Karpas-422 (cell line): ENCODE measurements around the gene AGRP. TPM values are rescaled to one million over a fixed set of nuclear protein-coding genes. Genes with fewer than 3 reads are reported as not detected.

Experiments
- DNase-seq: peaks from one replicate; pipeline ENCODE4 v3.0.0-alpha.2; 2015
- H2AFZ ChIP-seq: fragments of 200-600 bp; sonication (generic); 2 replicates; pipeline ENCODE4 v1.6.1; 2014; ENCODE audit warnings: antibody characterized with exemption, low read length, mixed read lengths
- H3K27ac ChIP-seq: fragments of 200-600 bp; sonication (generic); 2 replicates; pipeline ENCODE4 v1.5.1; 2014; ENCODE audit warnings: mild to moderate bottlenecking, low read length, moderate library complexity
- H3K27me3 ChIP-seq: fragments of 200-600 bp; sonication (generic); 2 replicates; pipeline ENCODE4 v1.6.1; 2014; ENCODE audit warnings: low read length, mixed read lengths
- H3K36me3 ChIP-seq: fragments of 200-600 bp; sonication (generic); 2 replicates; pipeline ENCODE4 v1.6.1; 2014; ENCODE audit warnings: low read length, mixed read lengths; ENCODE audit not compliant: insufficient read depth
- H3K4me1 ChIP-seq: fragments of 200-600 bp; sonication (generic); 2 replicates; pipeline ENCODE4 v1.6.1; 2014; ENCODE audit warnings: mild to moderate bottlenecking, low read length, mixed read lengths
- H3K4me2 ChIP-seq: fragments of 200-600 bp; sonication (generic); 2 replicates; pipeline ENCODE4 v1.6.1; 2014; ENCODE audit warnings: low read length, low read depth, mild to moderate bottlenecking; ENCODE audit not compliant: poor library complexity, severe bottlenecking
- H3K4me3 ChIP-seq: fragments of 200-600 bp; sonication (generic); 2 replicates; pipeline ENCODE4 v1.5.1; 2014; ENCODE audit warnings: mild to moderate bottlenecking, antibody characterized with exemption, low read length, mixed read lengths
- H3K79me2 ChIP-seq: fragments of 200-600 bp; sonication (generic); 2 replicates; pipeline ENCODE4 v1.6.1; 2014; ENCODE audit warnings: mild to moderate bottlenecking, low read length, mixed read lengths
- H3K9ac ChIP-seq: fragments of 200-600 bp; sonication (generic); 2 replicates; pipeline ENCODE4 v1.6.0; 2014; ENCODE audit warnings: low read length
- H3K9me2 ChIP-seq: fragments of 200-600 bp; sonication (generic), shearing (Covaris generic); replicated peaks from 2 replicates; pipeline ENCODE4 v1.6.0; 2014; ENCODE audit warnings: mild to moderate bottlenecking, low read length, moderate library complexity; ENCODE audit not compliant: insufficient read depth
- H3K9me3 ChIP-seq: fragments of 300-700, 200-600 bp; sonication (generic); 2 replicates; pipeline ENCODE4 v1.6.1; 2014; ENCODE audit warnings: low read length, mixed read lengths
- H4K20me1 ChIP-seq: fragments of 200-600 bp; sonication (generic); 2 replicates; pipeline ENCODE4 v1.6.1; 2014; ENCODE audit warnings: mild to moderate bottlenecking, antibody characterized with exemption, low read length, low read depth; ENCODE audit not compliant: insufficient read depth
- total RNA-seq: library from RNA; depleted of rRNA; stranded (reverse); fragments of >200 nt; shearing (Covaris generic); gene quantifications from 2 replicates; pipeline ENCODE4 v1.2.3, GENCODE V29; 2014; ENCODE audit warnings: low replicate concordance

Gene AGRP
- total RNA-seq, 1 experiment from 2014 or later = not detected

GRCh38 chr16:67525176-67525860, 42.0 kb upstream of the AGRP start:
- no peak overlapping the region for H3K4me2 ChIP-seq
- H3K9ac ChIP-seq = no peak overlapping the region
- no peaks in the 10 kb centered on the region for H3K79me2 ChIP-seq

GRCh38 chr16:67521095-67521804, 37.9 kb upstream of the AGRP start:
- DNase-seq = peak; percentile 98
- Histone ChIP-seq H3K27ac (peak overlapping the region; percentile 76), H2AFZ (peak overlapping the region; percentile 59; the same call in 1 of the 2 replicates), H3K9me2 (no peaks in the 10 kb centered on the region), H3K79me2 (no peaks in the 10 kb centered on the region), H4K20me1 (no peaks in the 10 kb centered on the region), H3K9me3 (no peaks in the 10 kb centered on the region), H3K9ac (peak overlapping the region; percentile 72), H3K4me1 (peaks cover 42% of the 10 kb centered on the region), H3K4me3 (peak overlapping the region; percentile 66), H3K27me3 (no peaks in the 10 kb centered on the region), H3K36me3 (no peaks in the 10 kb centered on the region), H3K4me2 (peak overlapping the region; percentile 74)

More at GRCh38 chr16:67525176-67525860, 42.0 kb upstream of the AGRP start:
- H3K36me3 ChIP-seq = no peaks in the 10 kb centered on the region
- peaks cover 26% of the 10 kb centered on the region for H3K4me1 ChIP-seq
- H3K9me3 ChIP-seq = no peaks in the 10 kb centered on the region
- H3K9me2 ChIP-seq = no peaks in the 10 kb centered on the region
- peaks cover 7% of the 10 kb centered on the region; the same call in 1 of the 2 replicates for H4K20me1 ChIP-seq
- no peak overlapping the region for H2AFZ ChIP-seq
- H3K27me3 ChIP-seq = no peaks in the 10 kb centered on the region
- no peak overlapping the region for H3K4me3 ChIP-seq
- H3K27ac ChIP-seq = no peak overlapping the region
- DNase-seq = peak; percentile 57

DNA sequence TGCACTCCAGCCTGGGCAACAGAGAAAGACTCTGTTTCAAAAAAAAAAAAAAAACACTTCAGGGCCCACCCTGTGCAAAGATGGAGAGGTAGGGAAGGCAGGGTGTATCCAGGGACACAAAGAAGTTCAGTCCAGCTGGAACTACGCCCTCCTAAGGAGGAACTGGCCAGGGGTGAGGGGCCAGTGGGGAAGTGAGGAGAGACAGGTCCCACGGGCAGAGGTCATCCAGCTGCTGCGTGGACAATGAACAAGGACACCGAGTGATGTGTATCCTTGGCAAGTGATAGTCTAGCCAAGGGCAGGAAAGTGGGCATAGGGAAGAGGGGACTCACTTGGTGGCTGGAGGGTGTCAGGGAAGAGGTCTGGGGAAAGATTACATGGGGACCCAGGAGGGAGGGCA, 35.9 kb upstream of the AGRP start:
- Histone ChIP-seq H4K20me1 (no peaks in the 10 kb centered on the region), H3K27ac (no peak overlapping the region), H3K4me3 (no peak overlapping the region), H3K79me2 (no peaks in the 10 kb centered on the region), H3K9me2 (no peaks in the 10 kb centered on the region), H2AFZ (no peak overlapping the region), H3K36me3 (no peaks in the 10 kb centered on the region), H3K9me3 (no peaks in the 10 kb centered on the region), H3K4me1 (peaks cover 60% of the 10 kb centered on the region), H3K27me3 (no peaks in the 10 kb centered on the region), H3K9ac (no peak overlapping the region), H3K4me2 (no peak overlapping the region)
- peak; percentile 40 for DNase-seq

GRCh38 chr16:67518676-67519075, 35.3 kb upstream of the AGRP start:
- peak overlapping the region; percentile 93; the same call in 1 of the 2 replicates for H3K27ac ChIP-seq

DNA sequence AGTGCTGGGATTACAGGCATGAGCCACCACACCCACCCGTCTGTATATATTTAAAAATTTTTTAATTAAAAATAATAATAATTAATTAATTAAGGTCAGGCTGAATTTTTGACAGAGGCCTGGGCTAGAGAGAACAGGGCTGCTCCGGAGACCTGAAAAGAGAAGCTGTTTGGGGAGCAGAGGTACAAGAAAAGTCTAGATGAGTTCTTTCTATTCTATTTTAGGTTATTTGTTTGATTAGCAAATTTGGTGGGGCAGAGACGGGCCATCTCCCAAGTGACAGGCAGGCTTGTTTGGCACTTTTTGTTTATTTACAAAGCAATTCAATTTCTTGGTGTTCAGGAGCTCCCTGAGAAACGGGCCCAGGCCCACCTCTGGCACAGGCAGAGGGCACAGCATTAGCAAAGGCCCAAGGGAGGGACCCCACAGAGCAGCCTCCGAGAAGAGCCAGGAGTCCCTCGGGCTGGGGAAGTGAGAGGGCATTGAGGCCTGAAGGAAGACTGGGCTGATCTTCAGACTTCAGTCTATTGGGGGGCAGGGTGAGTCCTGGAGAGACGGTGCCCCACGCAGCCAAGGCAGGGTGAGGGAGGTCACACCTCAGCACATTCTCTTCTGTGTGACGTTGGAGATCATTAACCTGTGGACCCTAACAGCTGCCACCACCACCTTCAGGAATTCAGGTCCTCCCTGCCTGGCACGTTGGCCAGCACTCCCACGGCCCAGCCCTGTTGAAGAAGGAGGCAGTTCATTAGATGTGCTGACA, 34.5 kb upstream of the AGRP start:
- Histone ChIP-seq H3K79me2 (no peaks in the 10 kb centered on the region), H3K27me3 (no peaks in the 10 kb centered on the region), H3K9me2 (no peaks in the 10 kb centered on the region), H3K4me2 (peak overlapping the region; percentile 87), H3K27ac (peak overlapping the region; percentile 93), H2AFZ (no peak overlapping the region), H3K9me3 (no peaks in the 10 kb centered on the region), H3K36me3 (no peaks in the 10 kb centered on the region), H3K9ac (peak overlapping the region; percentile 59), H3K4me3 (peak overlapping the region; percentile 64), H3K4me1 (peaks cover 68% of the 10 kb centered on the region), H4K20me1 (no peaks in the 10 kb centered on the region)
- DNase-seq = peak; percentile 90

More at GRCh38 chr16:67518676-67519075, 35.3 kb upstream of the AGRP start:
- peak overlapping the region; percentile 87 for H3K4me2 ChIP-seq
- H3K4me1 ChIP-seq = peaks cover 66% of the 10 kb centered on the region
- no peaks in the 10 kb centered on the region for H3K36me3 ChIP-seq
- peak overlapping the region; percentile 64 for H3K4me3 ChIP-seq
- no peaks in the 10 kb centered on the region for H4K20me1 ChIP-seq
- peak overlapping the region; percentile 59 for H3K9ac ChIP-seq
- no peaks in the 10 kb centered on the region for H3K27me3 ChIP-seq
- no peaks in the 10 kb centered on the region for H3K9me3 ChIP-seq
- no peaks in the 10 kb centered on the region for H3K9me2 ChIP-seq
- no peaks in the 10 kb centered on the region for H3K79me2 ChIP-seq
- DNase-seq = peak; percentile 37
- H2AFZ ChIP-seq = no peak overlapping the region

GRCh38 chr16:67517155-67517445, 33.8 kb upstream of the AGRP start:
- peak overlapping the region; percentile 53 for H3K9ac ChIP-seq
- H2AFZ ChIP-seq = 0 out of 2 replicates have a peak overlapping the region, but pooled peaks have one; percentile 10
- peak; percentile 52 for DNase-seq
- H3K27me3 ChIP-seq = no peaks in the 10 kb centered on the region
- H3K79me2 ChIP-seq = no peaks in the 10 kb centered on the region
- H3K9me2 ChIP-seq = no peaks in the 10 kb centered on the region
- H3K4me3 ChIP-seq = peak overlapping the region; percentile 55
- peak overlapping the region; percentile 87 for H3K4me2 ChIP-seq
- peak overlapping the region; percentile 93 for H3K27ac ChIP-seq
- no peaks in the 10 kb centered on the region for H3K36me3 ChIP-seq
- no peaks in the 10 kb centered on the region for H3K9me3 ChIP-seq
- peaks cover 68% of the 10 kb centered on the region for H3K4me1 ChIP-seq
- H4K20me1 ChIP-seq = no peaks in the 10 kb centered on the region

DNA sequence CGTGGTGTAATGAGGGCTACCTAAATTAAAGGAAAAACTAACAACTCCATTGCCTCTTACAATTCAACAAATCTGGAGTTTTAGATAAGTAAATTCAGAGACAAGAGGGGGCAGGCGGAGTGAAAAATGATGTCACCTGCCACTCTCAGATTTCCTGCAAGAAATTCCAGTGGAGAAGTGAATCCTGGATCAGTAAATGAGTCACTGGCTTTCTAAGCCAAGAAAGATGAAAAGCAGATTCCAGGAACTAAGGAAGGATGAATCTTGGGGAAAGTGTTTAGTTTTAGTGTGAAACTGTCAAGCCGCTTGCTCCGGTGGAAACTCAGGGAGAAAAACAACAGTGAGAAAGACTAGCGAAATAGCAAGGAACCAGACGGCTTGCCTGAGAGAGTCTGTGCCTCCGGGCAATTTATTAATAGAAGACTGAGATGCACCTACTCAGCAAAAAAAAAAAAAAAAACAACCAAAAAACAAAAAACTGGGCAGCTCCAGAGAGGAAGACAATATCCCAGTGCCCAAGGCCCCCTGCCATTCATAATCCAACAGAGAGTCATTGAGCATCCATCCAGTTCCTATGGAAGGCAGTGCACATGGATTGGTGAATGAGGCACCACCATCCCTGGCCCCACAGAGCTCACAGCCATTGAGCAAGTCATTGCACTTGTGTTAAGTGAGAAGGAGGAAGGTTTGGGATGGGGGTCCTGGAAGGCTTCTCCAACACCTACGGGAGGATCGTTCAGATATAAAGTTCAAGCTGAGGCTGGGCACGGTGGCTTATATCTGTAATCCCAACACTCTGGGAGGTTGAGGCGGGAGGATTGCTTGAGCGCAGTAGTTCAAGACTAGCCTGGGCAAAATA, 33.2 kb upstream of the AGRP start:
- H2AFZ ChIP-seq = no peak overlapping the region

More for the DNA sequence above, 33.2 kb upstream of the AGRP start:
- Histone ChIP-seq H3K36me3 (no peaks in the 10 kb centered on the region), H3K9me2 (no peaks in the 10 kb centered on the region), H3K27ac (peak overlapping the region; percentile 93), H4K20me1 (no peaks in the 10 kb centered on the region), H3K4me1 (peaks cover 65% of the 10 kb centered on the region), H3K4me2 (peak overlapping the region; percentile 87), H3K9ac (no peak overlapping the region; the same call in none of the 2 replicates), H3K27me3 (no peaks in the 10 kb centered on the region), H3K9me3 (no peaks in the 10 kb centered on the region), H3K4me3 (peak overlapping the region; percentile 55), H3K79me2 (no peaks in the 10 kb centered on the region)
- no peak for DNase-seq
